Breast epithelium (tissue), 3 donors: ENCODE measurements around the gene ZNF548.

Experiments used
- POLR2A ChIP-seq: fragments of 450-650 bp; IDR thresholded peaks from one replicate; pipeline ENCODE4 v1.6.1; 2016; ENCODE audit warnings: antibody characterized with exemption, mild to moderate bottlenecking, moderate library complexity
- POLR2AphosphoS5 ChIP-seq, 3 donors: sonication (generic); formaldehyde crosslinking; IDR thresholded peaks; one replicate each; pipeline ENCODE4 v1.6.1; 2017; ENCODE audit warnings: antibody characterized with exemption in 3 of 3
- TF ChIP-seq, protein P1 (sequence below), 3 donors: fragments of 450-650 bp; IDR thresholded peaks; one replicate each; pipeline ENCODE4 v1.5.1; 2016 to 2017; ENCODE audit warnings: antibody characterized with exemption in 3 of 3, mild to moderate bottlenecking in 3 of 3, moderate library complexity in 3 of 3

DNA sequence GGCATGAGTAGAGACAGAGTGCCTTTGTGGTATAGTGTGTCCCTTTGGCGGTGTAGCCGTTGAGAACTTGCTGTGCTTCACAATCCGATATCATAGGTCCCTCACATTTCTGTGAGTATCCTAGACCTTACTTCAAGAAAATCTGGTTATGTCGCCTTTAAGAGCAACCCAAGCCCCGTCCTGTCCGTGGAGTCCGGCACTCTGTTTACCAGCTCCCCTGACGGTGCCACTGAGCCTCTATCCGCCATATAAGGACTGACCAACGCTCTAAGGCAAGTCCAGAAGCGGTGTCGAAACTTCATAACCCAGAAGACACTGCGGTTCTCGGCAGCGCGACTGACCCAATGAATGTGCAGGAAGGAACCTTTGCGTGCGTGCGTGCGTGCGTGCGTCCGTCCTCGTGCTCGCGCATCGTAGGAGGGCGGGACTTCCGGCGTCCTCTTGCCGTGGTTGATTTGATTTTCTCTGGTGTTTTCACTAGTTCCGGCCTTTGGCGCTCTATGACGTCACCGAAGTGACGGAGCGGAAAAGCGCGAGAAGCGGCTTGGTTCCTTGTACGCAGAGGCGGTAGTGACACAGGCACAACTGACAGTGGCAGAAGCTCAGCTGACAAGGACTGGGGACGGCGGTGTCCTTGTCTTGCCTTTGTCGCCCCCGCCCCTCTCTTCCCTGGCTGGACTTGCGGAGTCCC, 26.5 kb upstream of the ZNF548 start, which contains the start of the genes TRAPPC2B and ZNF547:
- TF ChIP-seq, protein P1, sequence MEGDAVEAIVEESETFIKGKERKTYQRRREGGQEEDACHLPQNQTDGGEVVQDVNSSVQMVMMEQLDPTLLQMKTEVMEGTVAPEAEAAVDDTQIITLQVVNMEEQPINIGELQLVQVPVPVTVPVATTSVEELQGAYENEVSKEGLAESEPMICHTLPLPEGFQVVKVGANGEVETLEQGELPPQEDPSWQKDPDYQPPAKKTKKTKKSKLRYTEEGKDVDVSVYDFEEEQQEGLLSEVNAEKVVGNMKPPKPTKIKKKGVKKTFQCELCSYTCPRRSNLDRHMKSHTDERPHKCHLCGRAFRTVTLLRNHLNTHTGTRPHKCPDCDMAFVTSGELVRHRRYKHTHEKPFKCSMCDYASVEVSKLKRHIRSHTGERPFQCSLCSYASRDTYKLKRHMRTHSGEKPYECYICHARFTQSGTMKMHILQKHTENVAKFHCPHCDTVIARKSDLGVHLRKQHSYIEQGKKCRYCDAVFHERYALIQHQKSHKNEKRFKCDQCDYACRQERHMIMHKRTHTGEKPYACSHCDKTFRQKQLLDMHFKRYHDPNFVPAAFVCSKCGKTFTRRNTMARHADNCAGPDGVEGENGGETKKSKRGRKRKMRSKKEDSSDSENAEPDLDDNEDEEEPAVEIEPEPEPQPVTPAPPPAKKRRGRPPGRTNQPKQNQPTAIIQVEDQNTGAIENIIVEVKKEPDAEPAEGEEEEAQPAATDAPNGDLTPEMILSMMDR (IDR thresholded peaks at IDR 0.05) = no peak
- TF ChIP-seq POLR2A (peak; percentile 43), POLR2AphosphoS5 (IDR thresholded peaks at IDR 0.05) (peak; percentile 80 to 97 (median 87))
